ENCODE data around the gene RNF207.

Gene RNF207

GRCh38 chr1:6205849-6206519 is at the start of gene RNF207:
Gene RNF207, plus strand, starts transcription at chr1:6206119. Its CDS starts 417 bp downstream, at chr1:6206536.
- no peaks in the 10 kb centered on the region for H3K9me3 Mint-ChIP-seq
- H3K27ac Mint-ChIP-seq, result peak within 1 kb of the TSS; percentile 13 to 48
- H3K4me3 Mint-ChIP-seq, result peak within 1 kb of the TSS; percentile 84 to 85
- peak; percentile 63 to 78 for DNase-seq
- peaks cover 49% of the 10 kb centered on the region for H3K27me3 Mint-ChIP-seq
- H3K4me1 Mint-ChIP-seq, result peaks cover 42% of the 10 kb centered on the region
- ATAC-seq, result peak; percentile 84

DNA sequence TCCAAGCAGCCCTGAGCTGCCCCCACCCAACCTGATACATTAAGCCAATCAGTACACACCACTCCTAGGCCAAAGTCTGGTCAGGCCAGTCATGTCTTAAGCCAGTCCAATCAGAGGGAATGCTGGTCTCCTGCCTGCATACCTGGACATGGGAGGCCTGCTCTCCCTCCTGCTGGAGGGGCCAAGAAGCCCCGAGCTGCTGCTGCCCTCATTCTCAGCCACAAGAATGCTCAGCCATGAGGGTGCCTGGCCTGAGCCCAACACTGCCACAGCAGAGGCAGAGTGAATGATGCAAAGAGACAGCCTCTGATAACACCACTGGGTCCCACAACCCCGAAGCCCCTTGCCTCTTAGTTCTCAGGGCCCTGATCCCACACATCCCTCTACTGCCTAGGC is 48.8 kb upstream of the RNF207 start:
- no peak for DNase-seq
- no peak for ATAC-seq
- Mint-ChIP-seq H3K4me1 (peaks cover 33% of the 10 kb centered on the region), H3K4me3 (no peak overlapping the region), H3K27ac (no peak overlapping the region), H3K27me3 (peaks cover 37% of the 10 kb centered on the region), H3K9me3 (no peaks in the 10 kb centered on the region)

- H3K27ac Mint-ChIP-seq, result no peak overlapping the region
- H3K27me3 Mint-ChIP-seq, result peaks cover 42% of the 10 kb centered on the region
- H3K9me3 Mint-ChIP-seq, result no peaks in the 10 kb centered on the region
Measured at GRCh38 chr1:6157528-6158174, 48.3 kb upstream of the RNF207 start.

DNA sequence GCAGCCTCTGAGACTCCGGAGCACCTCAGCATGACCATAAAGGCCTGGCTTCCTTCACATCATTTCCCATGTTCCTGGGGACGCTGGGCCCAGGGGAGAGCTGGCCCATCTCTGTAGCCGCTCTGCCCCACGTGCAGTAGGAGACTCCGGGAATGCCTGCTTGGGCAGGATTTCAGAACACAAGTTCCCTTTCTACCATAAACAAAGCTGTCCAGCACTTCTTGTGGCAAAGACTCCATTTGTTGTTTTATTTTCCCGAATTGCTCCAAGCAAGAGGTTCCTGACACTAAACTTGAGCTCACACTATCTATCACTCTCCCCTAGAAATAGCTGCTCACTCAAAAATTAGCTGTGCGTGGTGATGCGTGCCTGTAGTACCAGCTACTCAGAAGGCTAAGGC is 47.7 kb upstream of the RNF207 start:
- H3K27ac Mint-ChIP-seq, result no peak overlapping the region
- DNase-seq, result no peak
- H3K4me3 Mint-ChIP-seq, result no peak overlapping the region
- H3K9me3 Mint-ChIP-seq, result no peaks in the 10 kb centered on the region
- ATAC-seq, result no peak
- H3K27me3 Mint-ChIP-seq, result peaks cover 42% of the 10 kb centered on the region
- H3K4me1 Mint-ChIP-seq, result peaks cover 33% of the 10 kb centered on the region

More at GRCh38 chr1:6157528-6158174, 48.3 kb upstream of the RNF207 start:
- no peak for DNase-seq
- ATAC-seq, result no peak
- H3K4me1 Mint-ChIP-seq, result peaks cover 33% of the 10 kb centered on the region
- H3K4me3 Mint-ChIP-seq, result no peak overlapping the region

GRCh38 chr1:6162341-6162740 is 43.6 kb upstream of the RNF207 start:
- DNase-seq, result no peak
- ATAC-seq, result no peak
- no peaks in the 10 kb centered on the region for H3K9me3 Mint-ChIP-seq
- H3K4me1 Mint-ChIP-seq, result peaks cover 7% of the 10 kb centered on the region
- H3K27ac Mint-ChIP-seq, result no peak overlapping the region
- no peak overlapping the region for H3K4me3 Mint-ChIP-seq
- peaks cover 67% of the 10 kb centered on the region for H3K27me3 Mint-ChIP-seq

GRCh38 chr1:6162773-6163172 is 43.1 kb upstream of the RNF207 start:
- H3K9me3 Mint-ChIP-seq, result no peaks in the 10 kb centered on the region
- H3K4me1 Mint-ChIP-seq, result peaks cover 2% of the 10 kb centered on the region
- peaks cover 65% of the 10 kb centered on the region for H3K27me3 Mint-ChIP-seq
- DNase-seq, result no peak
- ATAC-seq, result no peak
- no peak overlapping the region for H3K4me3 Mint-ChIP-seq
- no peak overlapping the region for H3K27ac Mint-ChIP-seq

DNA sequence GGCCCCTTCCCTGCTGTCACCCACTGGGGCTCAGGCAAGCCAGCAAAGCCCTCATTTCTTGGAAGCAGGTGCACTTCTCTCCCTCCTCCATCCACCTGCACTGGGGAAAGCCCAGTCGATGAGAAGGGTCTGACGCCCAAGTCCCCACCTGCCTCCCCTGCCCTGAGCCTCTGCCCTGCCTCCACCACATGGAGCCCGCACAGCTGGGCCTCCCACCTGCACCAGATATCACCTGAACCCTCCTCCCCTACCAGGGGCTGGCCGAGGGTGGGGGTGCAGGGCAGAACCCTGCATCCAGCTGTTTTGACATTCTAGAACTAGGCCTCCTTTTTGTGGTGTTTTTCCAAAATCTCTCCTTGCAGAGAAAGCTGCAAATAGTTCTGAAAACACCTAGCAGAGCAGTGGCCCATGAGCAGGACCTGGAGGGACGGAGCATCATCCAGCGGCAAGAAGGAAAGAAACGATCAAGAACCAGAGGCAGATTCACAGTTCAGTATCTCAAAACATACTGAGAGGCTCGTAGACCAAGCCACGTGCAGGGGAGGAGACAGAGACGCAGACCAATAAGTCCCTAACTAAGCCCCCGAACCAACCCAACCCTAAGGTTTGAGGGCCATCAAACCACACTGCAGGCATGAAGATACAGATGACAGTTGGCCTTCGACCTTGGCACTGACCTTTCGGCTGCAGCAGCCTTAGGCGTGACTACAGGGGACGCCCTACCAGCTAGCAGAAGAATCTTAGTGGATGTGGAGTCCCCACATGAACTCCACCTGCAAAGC is 42.5 kb upstream of the RNF207 start:
- H3K27ac Mint-ChIP-seq, result no peak overlapping the region
- no peaks in the 10 kb centered on the region for H3K9me3 Mint-ChIP-seq
- H3K4me1 Mint-ChIP-seq, result no peaks in the 10 kb centered on the region
- peaks cover 69% of the 10 kb centered on the region for H3K27me3 Mint-ChIP-seq
- no peak for ATAC-seq
- H3K4me3 Mint-ChIP-seq, result no peak overlapping the region
- no peak for DNase-seq

- H3K9me3 Mint-ChIP-seq, result no peaks in the 10 kb centered on the region
- ATAC-seq (no peak), DNase-seq (no peak)
- no peak overlapping the region for H3K4me3 Mint-ChIP-seq
- H3K27ac Mint-ChIP-seq, result no peak overlapping the region
- H3K27me3 Mint-ChIP-seq, result peaks cover 72% of the 10 kb centered on the region
- H3K4me1 Mint-ChIP-seq, result no peaks in the 10 kb centered on the region
Measured at GRCh38 chr1:6163973-6164617, 41.8 kb upstream of the RNF207 start.

- H3K9me3 Mint-ChIP-seq, result no peaks in the 10 kb centered on the region
- H3K4me3 Mint-ChIP-seq, result no peak overlapping the region
- no peak for DNase-seq
- no peak for ATAC-seq
- no peaks in the 10 kb centered on the region for H3K4me1 Mint-ChIP-seq
- H3K27ac Mint-ChIP-seq, result no peak overlapping the region
- peaks cover 62% of the 10 kb centered on the region for H3K27me3 Mint-ChIP-seq
Measured at GRCh38 chr1:6165027-6165426, 40.9 kb upstream of the RNF207 start.

DNA sequence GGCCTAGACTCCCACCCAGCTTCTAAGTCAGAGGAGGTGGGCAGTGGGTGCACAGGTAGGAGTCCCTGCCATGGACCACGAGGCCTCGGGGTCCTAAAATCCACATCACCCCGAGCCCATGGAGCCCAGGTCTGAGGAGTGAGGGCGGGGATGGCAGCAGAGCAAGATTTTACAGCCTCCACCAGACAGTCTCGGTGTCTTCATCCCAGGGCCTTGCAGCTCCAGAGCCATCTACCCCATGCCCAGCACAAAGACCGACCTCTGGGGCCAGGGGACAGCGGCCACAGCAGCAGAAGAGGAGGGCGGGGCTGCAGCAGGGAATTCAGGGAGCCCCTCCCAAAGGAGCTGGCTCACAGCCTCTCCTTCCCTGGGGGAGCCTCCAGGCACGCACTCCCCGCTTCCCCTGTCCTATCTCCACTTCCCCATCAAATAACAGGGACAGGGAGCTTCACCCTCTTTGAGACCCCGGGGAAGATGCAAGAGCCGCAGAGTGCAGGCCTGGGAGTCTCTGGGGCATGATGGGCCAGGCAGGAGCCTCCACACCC is 40.4 kb upstream of the RNF207 start:
- H3K4me1 Mint-ChIP-seq, result no peaks in the 10 kb centered on the region

GRCh38 chr1:6166221-6166620 is 39.7 kb upstream of the RNF207 start:
- Mint-ChIP-seq H3K27me3 (peaks cover 54% of the 10 kb centered on the region), H3K4me3 (no peak overlapping the region), H3K9me3 (no peaks in the 10 kb centered on the region), H3K4me1 (no peaks in the 10 kb centered on the region), H3K27ac (no peak overlapping the region)
- no peak for ATAC-seq
- no peak for DNase-seq

More for the DNA sequence above, 40.4 kb upstream of the RNF207 start:
- Mint-ChIP-seq H3K9me3 (no peaks in the 10 kb centered on the region), H3K4me3 (no peak overlapping the region), H3K27me3 (peaks cover 60% of the 10 kb centered on the region), H3K27ac (no peak overlapping the region)
- ATAC-seq (no peak), DNase-seq (no peak)

GRCh38 chr1:6166655-6167390 is 39.1 kb upstream of the RNF207 start:
- no peaks in the 10 kb centered on the region for H3K9me3 Mint-ChIP-seq
- H3K4me1 Mint-ChIP-seq, result no peaks in the 10 kb centered on the region
- DNase-seq, result no peak
- no peak overlapping the region for H3K27ac Mint-ChIP-seq
- ATAC-seq, result no peak
- H3K4me3 Mint-ChIP-seq, result no peak overlapping the region
- peaks cover 54% of the 10 kb centered on the region for H3K27me3 Mint-ChIP-seq

GRCh38 chr1:6167391-6168303 is 38.3 kb upstream of the RNF207 start:
- peaks cover 48% of the 10 kb centered on the region for H3K27me3 Mint-ChIP-seq
- H3K4me3 Mint-ChIP-seq, result no peak overlapping the region
- ATAC-seq (no peak), DNase-seq (no peak)
- no peaks in the 10 kb centered on the region for H3K4me1 Mint-ChIP-seq
- no peak overlapping the region for H3K27ac Mint-ChIP-seq
- no peaks in the 10 kb centered on the region for H3K9me3 Mint-ChIP-seq

GRCh38 chr1:6168947-6169586 is 36.9 kb upstream of the RNF207 start:
- DNase-seq (no peak), ATAC-seq (no peak)
- Mint-ChIP-seq H3K27ac (no peak overlapping the region), H3K4me1 (no peaks in the 10 kb centered on the region), H3K27me3 (peaks cover 48% of the 10 kb centered on the region), H3K4me3 (no peak overlapping the region), H3K9me3 (no peaks in the 10 kb centered on the region)
